Thyroid gland (tissue), 4 donors: ENCODE data around the gene USP49. TPM values are rescaled to one million over a fixed set of nuclear protein-coding genes. Genes with fewer than 3 reads are reported as not detected.
A peak's percentile ranks its signal among the peaks of the same experiment; 100 is the strongest.

ENCODE experiments used
- DNase-seq, 2 donors: peaks; one replicate each; pipeline ENCODE4 v3.0.0-alpha.2; 2019
- H3K27ac ChIP-seq, 3 donors: fragments of 200-600 bp; sonication (generic); 1 replicate in 2 of 3; 2 replicates in 1 of 3; pipeline ENCODE4 v1.5.1; 2016 to 2019; ENCODE audit warnings: mild to moderate bottlenecking in 1 of 3, moderate library complexity in 1 of 3
- H3K27me3 ChIP-seq: fragments of 200-600 bp; sonication (generic); one replicate; pipeline ENCODE4 v1.5.1; 2019
- H3K36me3 ChIP-seq, 2 donors: fragments of 200-600 bp; sonication (generic); one replicate each; pipeline ENCODE4 v1.5.1; 2016 to 2019
- H3K4me1 ChIP-seq, 2 donors: fragments of 200-600 bp; sonication (generic); one replicate each; pipeline ENCODE4 v1.5.1; 2017 to 2019
- H3K4me3 ChIP-seq, 3 donors: fragments of 200-600 bp; sonication (generic); replicated peaks in 1 of 3; 1 replicate in 2 of 3; 2 replicates in 1 of 3; pipeline ENCODE4 v1.5.1; 2016; ENCODE audit warnings: mild to moderate bottlenecking in 1 of 3
- H3K9me3 ChIP-seq: fragments of 200-600 bp; sonication (generic); one replicate; pipeline ENCODE4 v1.5.1; 2017
- CTCF ChIP-seq, 6 experiments: fragments of 200-600 bp in 3 of 6; fragments of 450-650 bp in 3 of 6; sonication (generic) in 3 of 6; IDR thresholded peaks; one replicate each; pipeline ENCODE4 v1.5.1; 2016 to 2019; ENCODE audit warnings: antibody characterized with exemption in 6 of 6, mild to moderate bottlenecking in 2 of 6, inconsistent platforms in 1 of 6, moderate library complexity in 1 of 6
- POLR2A ChIP-seq, 2 donors: fragments of 450-650 bp; IDR thresholded peaks; one replicate each; pipeline ENCODE4 v1.6.1; 2017; ENCODE audit warnings: antibody characterized with exemption in 2 of 2, mild to moderate bottlenecking in 2 of 2, moderate library complexity in 1 of 2
- WGBS, 2 donors: methylation state at CpG; one replicate each; pipeline ENCODE4 v1.1.5; 2017; 5-methylcytosine and 5-hydroxymethylcytosine counted together
- intact Hi-C: fragments of 100-400 bp; cut with DNase I; formaldehyde crosslinking; loops from one replicate; pipeline ENCODE4 v1.15.1; 2023
- total RNA-seq, 4 donors: library from RNA; depleted of rRNA; stranded (reverse); fragments of >200 nt; gene quantifications; one replicate each; pipeline ENCODE4 v1.2.3, GENCODE V29; 2016

The USP49 gene
- total RNA-seq, 4 donors from 2014 or later = 9.8 to 17.5 (median 13.8) TPM

- TF ChIP-seq CTCF (IDR thresholded peaks at IDR 0.05) = no peak
- no peak for TF ChIP-seq POLR2A (IDR thresholded peaks at IDR 0.05)
- intact Hi-C loops = no loop called here
- H3K27ac ChIP-seq = no peak overlapping the region
- H3K36me3 ChIP-seq = peaks cover 2 to 5% of the 10 kb centered on the region in 2 donors
- no peak overlapping the region for H3K4me3 ChIP-seq
- no peaks in the 10 kb centered on the region for H3K27me3 ChIP-seq
- WGBS, 2 donors = 93 to 96% methylated on average over 3 of the region's 3 CpGs
- DNase-seq = no peak
- no peaks in the 10 kb centered on the region for H3K4me1 ChIP-seq
- no peaks in the 10 kb centered on the region for H3K9me3 ChIP-seq
Observed at GRCh38 chr6:41811095-41811494, 84.1 kb downstream of the USP49 start.

GRCh38 chr6:41805830-41806774 is 89.1 kb downstream of the USP49 start:
- WGBS, 2 donors = 95% methylated on average over 60 to 68 of the region's 74 CpGs
- Histone ChIP-seq H3K36me3 (peaks cover 10% of the 10 kb centered on the region in 2 donors), H3K27me3 (no peaks in the 10 kb centered on the region), H3K27ac (no peak overlapping the region), H3K9me3 (no peaks in the 10 kb centered on the region), H3K4me1 (no peaks in the 10 kb centered on the region), H3K4me3 (no peak overlapping the region)
- intact Hi-C loops = no loop called here
- TF ChIP-seq POLR2A (IDR thresholded peaks at IDR 0.05) (no peak), CTCF (IDR thresholded peaks at IDR 0.05) (no peak)
- no peak for DNase-seq

- Histone ChIP-seq H3K27me3 (no peaks in the 10 kb centered on the region), H3K9me3 (no peaks in the 10 kb centered on the region), H3K27ac (no peak overlapping the region), H3K36me3 (peaks cover 10 to 20% of the 10 kb centered on the region in 2 donors), H3K4me1 (no peaks in the 10 kb centered on the region), H3K4me3 (no peak overlapping the region)
- peak in 3 of 6 experiments; percentile 5 to 18 (median 15) for TF ChIP-seq CTCF (IDR thresholded peaks at IDR 0.05)
- no peak for TF ChIP-seq POLR2A (IDR thresholded peaks at IDR 0.05)
- WGBS, 2 donors = 81 to 85% methylated on average over 2 of the region's 2 CpGs
- DNase-seq = no peak
- intact Hi-C loops = no loop called here
Observed at GRCh38 chr6:41801380-41801779, 93.8 kb downstream of the USP49 start.

- no peaks in the 10 kb centered on the region for H3K4me1 ChIP-seq
- peaks cover 9 to 26% of the 10 kb centered on the region in 2 donors for H3K36me3 ChIP-seq
- no peaks in the 10 kb centered on the region for H3K9me3 ChIP-seq
- DNase-seq = no peak
- H3K27ac ChIP-seq = no peak overlapping the region
- no peak for TF ChIP-seq CTCF (IDR thresholded peaks at IDR 0.05)
- no peak for TF ChIP-seq POLR2A (IDR thresholded peaks at IDR 0.05)
- no peak overlapping the region for H3K4me3 ChIP-seq
- intact Hi-C loops = no loop called here
- H3K27me3 ChIP-seq = no peaks in the 10 kb centered on the region
- 78 to 100% methylated on average over 2 of the region's 2 CpGs for WGBS, 2 donors
Observed at GRCh38 chr6:41799559-41799911, 95.6 kb downstream of the USP49 start.

- H3K27me3 ChIP-seq = no peaks in the 10 kb centered on the region
- TF ChIP-seq POLR2A (IDR thresholded peaks at IDR 0.05) = no peak
- TF ChIP-seq CTCF (IDR thresholded peaks at IDR 0.05) = no peak
- WGBS, 2 donors = 97 to 98% methylated on average over 7 of the region's 7 CpGs
- H3K36me3 ChIP-seq = peaks cover 9 to 26% of the 10 kb centered on the region in 2 donors
- intact Hi-C loops = no loop called here
- no peak for DNase-seq
- no peaks in the 10 kb centered on the region for H3K9me3 ChIP-seq
- H3K4me1 ChIP-seq = no peaks in the 10 kb centered on the region
- no peak overlapping the region for H3K27ac ChIP-seq
- H3K4me3 ChIP-seq = no peak overlapping the region
Observed at GRCh38 chr6:41798901-41799558, 96.1 kb downstream of the USP49 start.
